Uterus (tissue), 2 donors: ENCODE results near the gene TMEM181.
"Not testable (repeated sequence)": the region's sequence is repeated elsewhere in the genome, so short reads cannot be mapped to it uniquely, and the experiment has no call there.

Source experiments
- CTCF ChIP-seq, 4 experiments: fragments of 200-600 bp in 2 of 4; fragments of 450-650 bp in 2 of 4; sonication (generic) in 2 of 4; IDR thresholded peaks; one replicate each; pipeline ENCODE4 v1.5.1; 2016 to 2019; ENCODE audit warnings: antibody characterized with exemption in 4 of 4, mild to moderate bottlenecking in 2 of 4, moderate library complexity in 1 of 4
- POLR2A ChIP-seq, 2 donors: fragments of 450-650 bp; IDR thresholded peaks; one replicate each; pipeline ENCODE4 v1.6.1; 2016; ENCODE audit warnings: antibody characterized with exemption in 2 of 2, mild to moderate bottlenecking in 1 of 2, moderate library complexity in 1 of 2

GRCh38 chr6:158557110-158557509 lies 2.8 kb upstream of the TMEM181 start:
- not testable (repeated sequence) for TF ChIP-seq CTCF, POLR2A (IDR thresholded peaks at IDR 0.05)
